Mesendoderm (in vitro differentiated cells): ENCODE results near the gene NDUFA13.

Source experiments
- DNase-seq: peaks from one replicate; pipeline ENCODE4 v3.0.0; 2013
- H2AK5ac ChIP-seq: 2 replicates; pipeline ENCODE4 v1.6.1; 2013; ENCODE audit warnings: low read length, inconsistent platforms
- H2BK120ac ChIP-seq: 2 replicates; pipeline ENCODE4 v1.6.1; 2013; ENCODE audit warnings: low read depth, mild to moderate bottlenecking, low read length, moderate library complexity, mixed read lengths
- H2BK15ac ChIP-seq: replicated peaks from 2 replicates; pipeline ENCODE4 v1.6.1; 2013; ENCODE audit warnings: low read depth, mild to moderate bottlenecking, moderate library complexity
- H2BK5ac ChIP-seq: 2 replicates; pipeline ENCODE4 v1.6.1; 2013; ENCODE audit warnings: low read length, inconsistent platforms
- H3K18ac ChIP-seq: 2 replicates; pipeline ENCODE4 v1.6.1; 2013; ENCODE audit warnings: mild to moderate bottlenecking, low read length, mixed read lengths
- H3K23ac ChIP-seq: one replicate; pipeline ENCODE4 v1.6.1; 2013; ENCODE audit warnings: low read length
- H3K27ac ChIP-seq: 2 replicates; pipeline ENCODE4 v1.5.1; 2013; ENCODE audit warnings: low read depth, mild to moderate bottlenecking, inconsistent platforms, low read length, moderate library complexity
- H3K27me3 ChIP-seq: 2 replicates; pipeline ENCODE4 v1.6.1; 2013; ENCODE audit warnings: low read length, control low read depth, mild to moderate bottlenecking, inconsistent platforms; ENCODE audit not compliant: insufficient read depth, poor library complexity
- H3K36me3 ChIP-seq: 2 replicates; pipeline ENCODE4 v1.6.1; 2013; ENCODE audit warnings: low read length, inconsistent platforms; ENCODE audit not compliant: control insufficient read depth, insufficient read depth
- H3K4ac ChIP-seq: one replicate; pipeline ENCODE4 v1.6.1; 2013; ENCODE audit warnings: low read depth, mild to moderate bottlenecking, low read length, moderate library complexity
- H3K4me1 ChIP-seq: 2 replicates; pipeline ENCODE4 v1.6.1; 2013; ENCODE audit warnings: low read depth, low read length, inconsistent platforms; ENCODE audit not compliant: control insufficient read depth
- H3K4me2 ChIP-seq: 2 replicates; pipeline ENCODE4 v1.6.1; 2013; ENCODE audit warnings: low read length
- H3K4me3 ChIP-seq: 2 replicates; pipeline ENCODE4 v1.5.1; 2013; ENCODE audit warnings: mild to moderate bottlenecking, low read length
- H3K56ac ChIP-seq: one replicate; pipeline ENCODE4 v1.6.1; 2013; ENCODE audit warnings: low read length
- H3K79me1 ChIP-seq: 2 replicates; pipeline ENCODE4 v1.6.1; 2013; ENCODE audit warnings: low read length, inconsistent platforms
- H3K79me2 ChIP-seq: 2 replicates; pipeline ENCODE4 v1.6.1; 2013; ENCODE audit warnings: mild to moderate bottlenecking, low read length; ENCODE audit not compliant: control insufficient read depth, insufficient read depth
- H3K9ac ChIP-seq: 2 replicates; pipeline ENCODE4 v1.6.1; 2013; ENCODE audit warnings: low read length, inconsistent platforms
- H4K5ac ChIP-seq: one replicate; pipeline ENCODE4 v1.6.1; 2013; ENCODE audit warnings: low read length
- H4K8ac ChIP-seq: one replicate; pipeline ENCODE4 v1.6.1; 2013; ENCODE audit warnings: low read depth, mild to moderate bottlenecking, control low read depth, low read length, moderate library complexity
- WGBS: extraction: QIAGEN DNeasy Blood & Tissue Kit; methylation state at CpG from one replicate; pipeline ENCODE4 v1.1.7; 2013; ENCODE audit warnings: low lambda C conversion rate, missing lambda C conversion rate; ENCODE audit not compliant: insufficient coverage; ENCODE audit errors: extremely low coverage; 5-methylcytosine and 5-hydroxymethylcytosine counted together

Gene NDUFA13

GRCh38 chr19:19542507-19542906 lies 26.5 kb downstream of the NDUFA13 start:
- Histone ChIP-seq H3K4me2 (no peak overlapping the region), H3K27me3 (peaks cover 2% of the 10 kb centered on the region), H3K4me3 (no peak overlapping the region), H3K18ac (no peak overlapping the region), H3K4me1 (peaks cover 2% of the 10 kb centered on the region), H3K4ac (no peak overlapping the region), H2BK5ac (no peak overlapping the region), H4K5ac (no peak overlapping the region), H3K79me2 (no peaks in the 10 kb centered on the region), H3K27ac (no peak overlapping the region), H3K9ac (no peak overlapping the region), H3K56ac (no peak overlapping the region), H3K79me1 (no peaks in the 10 kb centered on the region), H4K8ac (no peak overlapping the region), H2BK120ac (no peak overlapping the region), H3K36me3 (no peaks in the 10 kb centered on the region), H2BK15ac (no peak overlapping the region), H2AK5ac (no peak overlapping the region), H3K23ac (no peak overlapping the region)
- no CpG with 5 or more reads among the region's 12 CpGs for WGBS
- no peak for DNase-seq

DNA sequence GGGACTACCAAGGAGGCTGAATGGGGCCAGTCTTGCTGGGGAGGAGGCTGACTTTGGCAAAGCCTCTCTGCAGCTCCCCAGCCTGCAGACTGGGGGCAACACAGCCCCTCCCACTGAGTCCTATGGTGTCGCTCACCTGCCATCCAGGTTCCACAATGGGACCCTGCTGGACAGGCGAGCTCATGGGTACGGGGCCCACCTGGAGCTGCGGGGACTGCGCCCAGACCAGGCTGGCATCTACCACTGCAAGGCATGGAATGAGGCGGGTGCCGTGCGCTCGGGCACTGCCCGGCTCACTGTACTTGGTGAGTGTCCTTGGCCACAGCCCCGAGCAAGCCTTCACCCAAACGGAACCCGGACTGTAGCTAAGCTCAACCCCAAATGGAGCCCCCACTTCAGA lies 27.1 kb downstream of the NDUFA13 start:
- Histone ChIP-seq H3K56ac (no peak overlapping the region), H2BK120ac (no peak overlapping the region), H3K4me3 (no peak overlapping the region), H3K4me1 (peaks cover 2% of the 10 kb centered on the region), H4K8ac (no peak overlapping the region), H3K4me2 (no peak overlapping the region), H3K18ac (no peak overlapping the region), H3K4ac (no peak overlapping the region), H3K9ac (no peak overlapping the region), H2BK5ac (no peak overlapping the region), H2BK15ac (no peak overlapping the region), H3K23ac (no peak overlapping the region), H2AK5ac (no peak overlapping the region), H3K79me1 (no peaks in the 10 kb centered on the region), H3K27me3 (peaks cover 2% of the 10 kb centered on the region), H3K36me3 (no peaks in the 10 kb centered on the region), H4K5ac (no peak overlapping the region), H3K27ac (no peak overlapping the region), H3K79me2 (no peaks in the 10 kb centered on the region)
- no peak for DNase-seq
- no CpG with 5 or more reads among the region's 13 CpGs for WGBS

GRCh38 chr19:19543640-19544039 lies 27.6 kb downstream of the NDUFA13 start:
- no CpG with 5 or more reads among the region's 19 CpGs for WGBS
- Histone ChIP-seq H2BK5ac (no peak overlapping the region), H3K23ac (no peak overlapping the region), H3K27me3 (peaks cover 2% of the 10 kb centered on the region), H3K79me2 (no peaks in the 10 kb centered on the region), H3K4ac (no peak overlapping the region), H3K4me3 (no peak overlapping the region), H3K4me1 (peaks cover 2% of the 10 kb centered on the region), H3K36me3 (no peaks in the 10 kb centered on the region), H4K8ac (no peak overlapping the region), H3K79me1 (no peaks in the 10 kb centered on the region), H3K18ac (no peak overlapping the region), H2BK15ac (no peak overlapping the region), H3K9ac (no peak overlapping the region), H3K4me2 (no peak overlapping the region), H4K5ac (no peak overlapping the region), H2BK120ac (no peak overlapping the region), H3K27ac (no peak overlapping the region), H2AK5ac (no peak overlapping the region), H3K56ac (no peak overlapping the region)
- no peak for DNase-seq

- H3K4me2 ChIP-seq: no peak overlapping the region
- H3K18ac ChIP-seq: no peak overlapping the region
- no peaks in the 10 kb centered on the region for H3K27me3 ChIP-seq
- H3K36me3 ChIP-seq: no peaks in the 10 kb centered on the region
- H3K4ac ChIP-seq: no peak overlapping the region
- H3K9ac ChIP-seq: no peak overlapping the region
- DNase-seq: no peak
- no peak overlapping the region for H3K4me3 ChIP-seq
- no peak overlapping the region for H4K8ac ChIP-seq
- no peak overlapping the region for H3K23ac ChIP-seq
- no peaks in the 10 kb centered on the region for H3K79me1 ChIP-seq
- H4K5ac ChIP-seq: no peak overlapping the region
- H3K79me2 ChIP-seq: no peaks in the 10 kb centered on the region
- no CpG with 5 or more reads among the region's 75 CpGs for WGBS
- no peak overlapping the region for H2BK15ac ChIP-seq
- H3K27ac ChIP-seq: no peak overlapping the region
- H2AK5ac ChIP-seq: no peak overlapping the region
- no peak overlapping the region for H3K56ac ChIP-seq
- H2BK5ac ChIP-seq: no peak overlapping the region
- peaks cover 2% of the 10 kb centered on the region for H3K4me1 ChIP-seq
- H2BK120ac ChIP-seq: no peak overlapping the region
Observed at GRCh38 chr19:19544257-19544953, 28.4 kb downstream of the NDUFA13 start.

DNA sequence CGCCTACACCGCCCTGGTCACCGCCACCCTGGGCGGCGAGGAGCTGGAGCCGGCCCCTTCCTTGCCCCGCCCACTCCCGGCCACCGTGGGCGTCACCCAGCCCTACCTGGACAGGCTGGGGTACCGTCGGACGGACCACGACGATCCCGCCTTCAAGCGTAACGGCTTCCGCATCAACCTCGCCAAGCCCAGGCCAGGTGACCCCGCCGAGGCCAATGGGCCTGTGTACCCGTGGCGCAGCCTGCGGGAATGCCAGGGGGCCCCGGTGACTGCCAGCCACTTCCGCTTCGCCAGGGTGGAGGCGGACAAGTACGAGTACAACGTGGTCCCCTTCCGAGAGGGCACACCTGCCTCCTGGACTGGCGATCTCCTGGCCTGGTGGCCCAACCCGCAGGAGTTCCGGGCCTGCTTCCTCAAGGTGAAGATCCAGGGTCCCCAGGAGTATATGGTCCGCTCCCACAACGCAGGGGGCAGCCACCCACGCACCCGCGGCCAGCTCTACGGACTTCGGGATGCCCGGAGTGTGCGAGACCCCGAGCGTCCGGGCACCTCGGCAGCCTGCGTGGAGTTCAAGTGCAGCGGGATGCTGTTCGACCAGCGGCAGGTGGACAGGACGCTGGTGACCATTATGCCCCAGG lies 29.0 kb downstream of the NDUFA13 start:
- Histone ChIP-seq H3K79me1 (no peaks in the 10 kb centered on the region), H3K4ac (no peak overlapping the region), H3K27me3 (no peaks in the 10 kb centered on the region), H3K18ac (no peak overlapping the region), H2BK120ac (no peak overlapping the region), H4K8ac (no peak overlapping the region), H3K27ac (no peak overlapping the region), H3K79me2 (no peaks in the 10 kb centered on the region), H2BK15ac (no peak overlapping the region), H4K5ac (no peak overlapping the region), H2AK5ac (no peak overlapping the region), H3K56ac (no peak overlapping the region), H3K36me3 (no peaks in the 10 kb centered on the region), H3K9ac (no peak overlapping the region), H2BK5ac (no peak overlapping the region), H3K4me2 (no peak overlapping the region), H3K4me1 (peaks cover 2% of the 10 kb centered on the region), H3K4me3 (no peak overlapping the region), H3K23ac (no peak overlapping the region)
- DNase-seq: no peak
- WGBS: no CpG with 5 or more reads among the region's 53 CpGs

DNA sequence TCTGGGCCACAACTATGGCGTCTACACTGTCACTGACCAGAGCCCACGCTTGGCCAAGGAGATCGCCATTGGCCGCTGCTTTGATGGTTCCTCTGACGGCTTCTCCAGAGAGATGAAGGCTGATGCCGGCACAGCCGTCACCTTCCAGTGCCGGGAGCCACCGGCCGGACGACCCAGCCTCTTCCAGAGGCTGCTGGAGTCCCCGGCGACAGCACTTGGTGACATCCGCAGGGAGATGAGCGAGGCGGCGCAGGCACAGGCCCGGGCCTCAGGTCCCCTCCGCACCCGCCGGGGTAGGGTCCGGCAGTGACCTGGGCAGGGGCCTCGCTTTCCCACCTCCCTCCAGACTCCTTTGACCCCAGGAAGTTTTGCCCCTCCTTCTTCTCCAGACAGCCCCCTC lies 29.7 kb downstream of the NDUFA13 start:
- no peak overlapping the region for H4K5ac ChIP-seq
- no CpG with 5 or more reads among the region's 23 CpGs for WGBS
- H3K4me3 ChIP-seq: no peak overlapping the region
- H4K8ac ChIP-seq: no peak overlapping the region
- H3K36me3 ChIP-seq: no peaks in the 10 kb centered on the region
- no peaks in the 10 kb centered on the region for H3K79me1 ChIP-seq
- no peak for DNase-seq
- peaks cover 1% of the 10 kb centered on the region for H3K4me1 ChIP-seq
- no peak overlapping the region for H3K9ac ChIP-seq
- no peaks in the 10 kb centered on the region for H3K79me2 ChIP-seq
- H3K27me3 ChIP-seq: no peaks in the 10 kb centered on the region
- no peak overlapping the region for H3K4me2 ChIP-seq
- H3K4ac ChIP-seq: no peak overlapping the region
- no peak overlapping the region for H2BK120ac ChIP-seq
- no peak overlapping the region for H3K23ac ChIP-seq
- no peak overlapping the region for H3K18ac ChIP-seq
- H3K27ac ChIP-seq: no peak overlapping the region
- H2BK15ac ChIP-seq: no peak overlapping the region
- no peak overlapping the region for H2AK5ac ChIP-seq
- H3K56ac ChIP-seq: no peak overlapping the region
- no peak overlapping the region for H2BK5ac ChIP-seq
